Gastroesophageal sphincter (tissue), 4 donors: ENCODE results near the gene PDLIM5. TPM values are rescaled to one million over a fixed set of nuclear protein-coding genes. Genes with fewer than 3 reads are reported as not detected.
A peak's percentile ranks its signal among the peaks of the same experiment; 100 is the strongest.

ENCODE experiments used
- ATAC-seq: fragments of 150-250 bp; one replicate; pipeline ENCODE4 v1.9.1; 2016; ENCODE audit warnings: mild to moderate bottlenecking, moderate library complexity
- H3K27ac ChIP-seq, 4 donors: fragments of 200-600 bp; sonication (generic) in 3 of 4; 1 replicate in 3 of 4; 2 replicates in 1 of 4; pipeline ENCODE4 v1.5.1; 2016 to 2019
- H3K27me3 ChIP-seq: fragments of 200-600 bp; sonication (generic); one replicate; pipeline ENCODE4 v1.5.1; 2019
- H3K36me3 ChIP-seq, 2 donors: fragments of 200-600 bp; sonication (generic); one replicate each; pipeline ENCODE4 v1.5.1; 2019; ENCODE audit warnings: control low read depth in 1 of 2
- H3K4me1 ChIP-seq, 3 donors: fragments of 200-600 bp; sonication (generic); 1 replicate in 2 of 3; 2 replicates in 1 of 3; pipeline ENCODE4 v1.5.1; 2016 to 2019; ENCODE audit warnings: control low read depth in 2 of 3
- H3K4me3 ChIP-seq, 2 donors: fragments of 200-600 bp; sonication (generic); one replicate each; pipeline ENCODE4 v1.5.1; 2019; ENCODE audit warnings: mild to moderate bottlenecking in 1 of 2, moderate library complexity in 1 of 2
- H3K9me3 ChIP-seq, 3 donors: fragments of 200-600 bp; sonication (generic); one replicate each; pipeline ENCODE4 v1.5.1; 2017 to 2019; ENCODE audit warnings: control low read depth in 2 of 3
- EP300 ChIP-seq: sonication (generic); formaldehyde crosslinking; IDR thresholded peaks from one replicate; pipeline ENCODE4 v1.6.1; 2017; ENCODE audit warnings: antibody characterized with exemption, mild to moderate bottlenecking
- POLR2A ChIP-seq, 2 donors: fragments of 450-650 bp; IDR thresholded peaks; one replicate each; pipeline ENCODE4 v1.6.1; 2017; ENCODE audit warnings: antibody characterized with exemption in 2 of 2, mild to moderate bottlenecking in 2 of 2, moderate library complexity in 1 of 2
- POLR2AphosphoS5 ChIP-seq: sonication (generic); formaldehyde crosslinking; IDR thresholded peaks from one replicate; pipeline ENCODE4 v1.6.1; 2017; ENCODE audit warnings: antibody characterized with exemption
- WGBS, 2 donors: methylation state at CpG; one replicate each; pipeline ENCODE4 v1.1.5; 2018; ENCODE audit warnings: low coverage in 1 of 2; 5-methylcytosine and 5-hydroxymethylcytosine counted together
- total RNA-seq, 4 donors: library from RNA; depleted of rRNA; stranded (reverse); fragments of >200 nt; gene quantifications; one replicate each; pipeline ENCODE4 v1.1.0, GENCODE V29; 2016
- TF ChIP-seq, protein P1 (sequence below), 4 experiments: fragments of 200-600 bp in 2 of 4; fragments of 450-650 bp in 2 of 4; sonication (generic) in 1 of 4; IDR thresholded peaks; one replicate each; pipeline ENCODE4 v1.5.1; 2017 to 2019; ENCODE audit warnings: antibody characterized with exemption in 4 of 4, mild to moderate bottlenecking in 2 of 4, moderate library complexity in 2 of 4

PDLIM5 gene
- total RNA-seq, 4 donors from 2014 or later: 100 to 223 (median 175) TPM

DNA sequence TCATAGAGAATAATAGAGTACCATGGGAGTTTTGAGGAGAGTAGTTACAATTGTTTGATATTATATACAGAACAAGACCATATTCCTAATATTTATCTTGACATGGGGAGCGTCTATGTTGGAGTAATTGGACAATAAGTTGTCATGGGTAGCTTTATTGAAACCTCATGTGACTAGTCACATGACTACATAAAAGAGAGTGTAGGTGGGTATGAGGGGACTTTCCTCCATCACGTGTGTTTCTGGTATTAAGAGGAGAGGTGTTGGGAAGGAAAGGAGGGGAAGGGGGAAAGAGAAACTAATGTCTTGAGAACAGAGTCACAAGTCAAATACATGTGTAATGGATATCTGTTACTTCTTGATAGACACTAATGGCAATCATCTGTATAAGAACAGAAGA lies 33.1 kb downstream of the PDLIM5 start:
- Histone ChIP-seq H3K9me3 (no peaks in the 10 kb centered on the region), H3K36me3 (no peaks in the 10 kb centered on the region), H3K27ac (no peak overlapping the region), H3K4me1 (peaks cover 5 to 72% (median 9%) of the 10 kb centered on the region in 3 donors), H3K4me3 (no peak overlapping the region), H3K27me3 (no peaks in the 10 kb centered on the region)
- TF ChIP-seq POLR2AphosphoS5: no peak
- TF ChIP-seq EP300: no peak
- TF ChIP-seq, protein P1, sequence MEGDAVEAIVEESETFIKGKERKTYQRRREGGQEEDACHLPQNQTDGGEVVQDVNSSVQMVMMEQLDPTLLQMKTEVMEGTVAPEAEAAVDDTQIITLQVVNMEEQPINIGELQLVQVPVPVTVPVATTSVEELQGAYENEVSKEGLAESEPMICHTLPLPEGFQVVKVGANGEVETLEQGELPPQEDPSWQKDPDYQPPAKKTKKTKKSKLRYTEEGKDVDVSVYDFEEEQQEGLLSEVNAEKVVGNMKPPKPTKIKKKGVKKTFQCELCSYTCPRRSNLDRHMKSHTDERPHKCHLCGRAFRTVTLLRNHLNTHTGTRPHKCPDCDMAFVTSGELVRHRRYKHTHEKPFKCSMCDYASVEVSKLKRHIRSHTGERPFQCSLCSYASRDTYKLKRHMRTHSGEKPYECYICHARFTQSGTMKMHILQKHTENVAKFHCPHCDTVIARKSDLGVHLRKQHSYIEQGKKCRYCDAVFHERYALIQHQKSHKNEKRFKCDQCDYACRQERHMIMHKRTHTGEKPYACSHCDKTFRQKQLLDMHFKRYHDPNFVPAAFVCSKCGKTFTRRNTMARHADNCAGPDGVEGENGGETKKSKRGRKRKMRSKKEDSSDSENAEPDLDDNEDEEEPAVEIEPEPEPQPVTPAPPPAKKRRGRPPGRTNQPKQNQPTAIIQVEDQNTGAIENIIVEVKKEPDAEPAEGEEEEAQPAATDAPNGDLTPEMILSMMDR (IDR thresholded peaks at IDR 0.05): no peak
- no peak for TF ChIP-seq POLR2A (IDR thresholded peaks at IDR 0.05)
- 79 to 84% methylated on average over 2 of the region's 2 CpGs for WGBS, 2 donors
- ATAC-seq: no peak

DNA sequence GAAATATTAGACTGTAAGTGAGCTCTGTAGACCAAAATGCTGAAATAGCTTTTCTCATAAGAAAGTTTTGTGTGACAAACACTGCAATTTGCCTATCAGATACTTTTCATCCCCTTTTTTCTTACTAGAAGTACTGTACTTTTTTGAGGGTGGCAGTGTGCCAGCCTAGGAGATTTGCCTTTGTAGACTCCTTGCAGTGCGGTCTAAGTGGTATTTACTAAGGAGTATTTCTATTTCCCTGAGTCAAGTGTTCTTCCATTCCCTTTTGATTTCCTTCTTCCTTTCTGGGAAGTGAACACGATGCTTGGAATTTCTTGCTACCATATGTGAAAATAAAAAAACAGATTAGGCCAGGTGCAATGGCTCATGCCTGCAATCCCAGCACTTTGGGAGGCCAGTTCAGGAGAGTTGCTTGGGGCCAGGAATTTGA lies 34.6 kb downstream of the PDLIM5 start:
- no peak for ATAC-seq
- peaks cover 10 to 71% (median 11%) of the 10 kb centered on the region in 3 donors for H3K4me1 ChIP-seq
- WGBS, 2 donors: 42 to 44% methylated on average over 2 of the region's 2 CpGs

DNA sequence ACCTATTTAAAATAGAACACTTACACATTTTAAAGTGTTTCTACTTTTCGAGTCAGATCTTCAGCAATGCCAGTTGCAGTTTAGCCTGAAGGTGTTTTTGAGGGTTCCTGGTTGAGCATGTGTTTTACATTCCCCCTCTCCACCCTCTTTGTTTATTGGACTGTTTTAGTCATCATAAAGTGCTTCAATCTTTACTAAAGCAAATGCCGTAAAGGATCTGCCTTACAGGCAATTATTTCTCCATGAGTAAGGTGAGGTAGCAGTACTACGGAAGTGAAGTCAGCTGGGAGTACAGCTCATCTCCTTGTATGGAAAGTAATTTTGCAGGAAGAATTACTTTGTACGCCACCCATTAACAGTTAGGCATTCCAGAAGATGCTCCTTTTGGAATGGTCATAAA lies 36.9 kb downstream of the PDLIM5 start:
- Histone ChIP-seq H3K27me3 (no peaks in the 10 kb centered on the region), H3K4me3 (no peak overlapping the region), H3K27ac (peak overlapping the region in 3 of 4 donors; percentile 6 to 25 (median 22)), H3K36me3 (no peaks in the 10 kb centered on the region), H3K9me3 (no peaks in the 10 kb centered on the region), H3K4me1 (peaks cover 12 to 67% (median 12%) of the 10 kb centered on the region in 3 donors)
- 43 to 69% methylated on average over 4 of the region's 4 CpGs for WGBS, 2 donors
- TF ChIP-seq POLR2AphosphoS5: no peak
- TF ChIP-seq, protein P1 (IDR thresholded peaks at IDR 0.05): no peak
- no peak for TF ChIP-seq POLR2A (IDR thresholded peaks at IDR 0.05)
- no peak for TF ChIP-seq EP300
- ATAC-seq: no peak

More for the DNA sequence above, 34.6 kb downstream of the PDLIM5 start:
- no peaks in the 10 kb centered on the region for H3K36me3 ChIP-seq
- TF ChIP-seq EP300 (no peak), POLR2A (IDR thresholded peaks at IDR 0.05) (no peak), POLR2AphosphoS5 (no peak)
- TF ChIP-seq, protein P1 (IDR thresholded peaks at IDR 0.05): no peak
- no peaks in the 10 kb centered on the region for H3K27me3 ChIP-seq
- H3K9me3 ChIP-seq: no peaks in the 10 kb centered on the region
- no peak overlapping the region for H3K27ac ChIP-seq
- no peak overlapping the region for H3K4me3 ChIP-seq

DNA sequence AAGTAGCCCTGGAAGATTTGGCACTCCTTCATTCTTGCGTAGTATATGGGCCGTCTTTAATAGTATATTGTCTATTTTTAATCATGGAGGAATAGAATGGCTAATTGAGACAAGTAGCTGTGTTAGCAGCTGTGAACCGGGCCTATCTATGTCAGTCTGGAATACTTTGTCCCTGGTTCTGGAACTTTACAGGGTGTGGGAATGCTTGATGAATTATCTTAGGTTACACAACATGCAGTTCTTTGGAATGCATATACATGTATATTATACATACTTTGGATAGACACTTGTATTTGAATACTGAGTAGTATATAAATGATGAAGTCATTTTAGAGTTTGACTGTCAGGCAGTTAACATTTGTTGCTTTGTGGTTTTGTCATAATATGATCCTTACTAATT lies 37.4 kb downstream of the PDLIM5 start:
- H3K36me3 ChIP-seq: no peaks in the 10 kb centered on the region
- TF ChIP-seq, protein P1 (IDR thresholded peaks at IDR 0.05): no peak
- no peak for TF ChIP-seq POLR2A (IDR thresholded peaks at IDR 0.05)
- no peak for TF ChIP-seq EP300
- TF ChIP-seq POLR2AphosphoS5: no peak
- peaks cover 12 to 63% (median 12%) of the 10 kb centered on the region in 3 donors for H3K4me1 ChIP-seq
- H3K4me3 ChIP-seq: no peak overlapping the region
- H3K9me3 ChIP-seq: no peaks in the 10 kb centered on the region
- H3K27me3 ChIP-seq: no peaks in the 10 kb centered on the region
- WGBS, 2 donors: 72 to 87% methylated on average over 3 of the region's 3 CpGs
- ATAC-seq: no peak
- H3K27ac ChIP-seq: peak overlapping the region in 2 of 4 donors; percentile 22 to 25

DNA sequence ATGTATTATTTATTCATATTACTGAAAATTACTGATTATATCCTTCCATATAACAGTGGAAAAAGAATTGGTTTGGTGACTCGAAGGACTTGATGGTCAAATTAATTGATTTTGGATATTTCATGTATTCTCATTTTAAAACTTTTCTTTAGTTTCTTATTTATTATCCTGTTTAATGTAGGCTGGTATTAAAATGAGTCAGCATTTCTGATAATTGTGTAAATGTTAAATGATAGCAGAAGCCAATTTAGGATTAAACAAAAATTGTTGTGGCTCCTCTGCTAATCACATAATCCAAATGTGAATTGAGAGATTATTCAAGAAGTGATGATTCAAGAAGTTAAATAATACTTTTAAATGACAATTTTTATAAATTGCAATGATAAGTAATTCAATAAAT lies 38.7 kb downstream of the PDLIM5 start:
- ATAC-seq: no peak
- Histone ChIP-seq H3K9me3 (no peaks in the 10 kb centered on the region), H3K36me3 (no peaks in the 10 kb centered on the region), H3K4me1 (peaks cover 12 to 57% (median 12%) of the 10 kb centered on the region in 3 donors), H3K27ac (no peak overlapping the region), H3K27me3 (no peaks in the 10 kb centered on the region), H3K4me3 (no peak overlapping the region)
- WGBS, 2 donors: 91 to 93% methylated on average over 1 of the region's 1 CpG
- TF ChIP-seq, protein P1 (IDR thresholded peaks at IDR 0.05): no peak
- no peak for TF ChIP-seq EP300
- no peak for TF ChIP-seq POLR2A (IDR thresholded peaks at IDR 0.05)
- no peak for TF ChIP-seq POLR2AphosphoS5
